PC-9 (cell line): ENCODE data around the gene TMEM132D. TPM values are rescaled to one million over a fixed set of nuclear protein-coding genes. Genes with fewer than 3 reads are reported as not detected.

ENCODE experiments used
- BruUV-seq: library from RNA; stranded (reverse); fragments of 400-500 nt; replicated peaks from 2 replicates; lab custom pipeline; 2021; lab: Mats Ljungman, UMichigan
- CTCF ChIA-PET: fragments of 300-600 bp; sonication (Branson Sonifier 250); formaldehyde crosslinking; loops from one replicate; lab custom pipeline; 2022; ENCODE audit warnings: antibody characterized with exemption; lab: Charles Lee
- POLR2A ChIA-PET: fragments of 300-600 bp; sonication (Branson Sonifier 250); formaldehyde crosslinking; loops from one replicate; lab custom pipeline; 2022; ENCODE audit warnings: antibody characterized with exemption; ENCODE audit not compliant: unreplicated experiment; lab: Charles Lee
- DNase-seq, 2 experiments: peaks; one replicate each; pipeline versions ENCODE4 v3.0.0 to v3.0.0-alpha.2; 2015 to 2022; ENCODE audit warnings: mixed read lengths in 1 of 2
- H2AFZ ChIP-seq: fragments of 200-600 bp; sonication (generic); 2 replicates; pipeline ENCODE4 v1.8.1; 2017; ENCODE audit warnings: antibody characterized with exemption
- H3F3A ChIP-seq: fragments of 200-600 bp; sonication (generic); 2 replicates; pipeline ENCODE4 v1.8.1; 2017; ENCODE audit warnings: antibody characterized with exemption, mild to moderate bottlenecking, low read depth; ENCODE audit not compliant: insufficient read depth
- H3K27ac ChIP-seq: fragments of 200-600 bp; sonication (generic); 2 replicates; pipeline ENCODE4 v1.6.1; 2016; ENCODE audit warnings: mixed run types
- H3K27me3 ChIP-seq: fragments of 200-600 bp; sonication (generic); 2 replicates; pipeline ENCODE4 v1.6.1; 2016; ENCODE audit warnings: low read depth, mixed run types; ENCODE audit not compliant: insufficient read depth
- H3K36me3 ChIP-seq: fragments of 200-600 bp; sonication (generic); 2 replicates; pipeline ENCODE4 v1.6.1; 2016; ENCODE audit warnings: low read depth, mixed run types
- H3K4me1 ChIP-seq: fragments of 200-600 bp; sonication (generic); replicated peaks from 2 replicates; pipeline ENCODE4 v1.6.1; 2016; ENCODE audit warnings: mixed run types; ENCODE audit not compliant: insufficient read depth
- H3K4me2 ChIP-seq: fragments of 200-600 bp; sonication (generic); 2 replicates; pipeline ENCODE4 v1.6.1; 2017; ENCODE audit warnings: mixed run types
- H3K4me3 ChIP-seq: fragments of 200-600 bp; sonication (generic); 2 replicates; pipeline ENCODE4 v1.6.1; 2016; ENCODE audit warnings: mixed run types
- H3K79me2 ChIP-seq: fragments of 200-600 bp; sonication (generic); 2 replicates; pipeline ENCODE4 v1.6.1; 2017; ENCODE audit warnings: low read depth, mixed run types
- H3K9me2 ChIP-seq: fragments of 200-600 bp; sonication (generic); 2 replicates; pipeline ENCODE4 v1.8.1; 2017; ENCODE audit warnings: mild to moderate bottlenecking; ENCODE audit not compliant: insufficient read depth
- H3K9me3 ChIP-seq: fragments of 200-600 bp; sonication (generic); 2 replicates; pipeline ENCODE4 v1.8.1; 2016; ENCODE audit warnings: low read depth; ENCODE audit not compliant: insufficient read depth
- H4K20me1 ChIP-seq: fragments of 200-600 bp; sonication (generic); 2 replicates; pipeline ENCODE4 v1.8.1; 2017; ENCODE audit not compliant: insufficient read depth
- EZH2 ChIP-seq: fragments of 200-600 bp; sonication (generic); IDR thresholded peaks from 2 replicates; pipeline ENCODE4 v1.8.0; 2017; ENCODE audit warnings: antibody characterized with exemption, low read depth
- intact Hi-C: fragments of 100-400 bp; cut with micrococcal nuclease; formaldehyde crosslinking; loops from one replicate; pipeline ENCODE4 v1.10.0; 2022; ENCODE audit not compliant: unreplicated experiment
- total RNA-seq: library from RNA; stranded (reverse); gene quantifications from 2 replicates; pipeline ENCODE4 v1.2.3, GENCODE V29; 2021
- TF ChIP-seq, protein P1 (sequence below): fragments of 200-600 bp; sonication (generic); conservative IDR thresholded peaks from 2 replicates; pipeline ENCODE4 v1.6.1; 2017; ENCODE audit warnings: mixed run types, antibody characterized with exemption, mild to moderate bottlenecking, moderate library complexity

Gene TMEM132D
- total RNA-seq, 1 experiment from 2014 or later: not detected

DNA sequence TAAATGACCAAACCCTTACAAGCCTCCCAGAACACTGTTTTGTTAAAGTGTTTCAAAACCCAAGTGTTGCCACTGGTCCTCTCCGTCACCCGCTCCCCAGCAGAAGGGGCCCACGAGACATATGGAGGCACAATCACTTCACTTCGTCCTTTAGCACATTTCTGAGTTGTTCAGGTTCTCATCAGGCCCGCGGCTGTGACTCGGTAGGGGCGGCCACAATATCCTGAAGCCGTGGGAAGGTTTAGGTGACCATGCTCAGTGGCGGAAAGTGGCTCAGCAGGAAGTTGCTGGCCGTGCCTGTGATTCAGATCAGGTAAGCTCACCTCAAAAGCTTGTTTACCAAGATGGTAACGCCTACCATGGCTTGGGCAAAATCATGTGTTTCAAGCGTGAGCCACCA, 823.0 kb downstream of the TMEM132D start:
- no peaks in the 10 kb centered on the region for H3K4me1 ChIP-seq
- no TSS peak for BruUV-seq
- no peaks in the 10 kb centered on the region for H4K20me1 ChIP-seq
- CTCF ChIA-PET: no interaction called here
- TF ChIP-seq EZH2: no peak
- TF ChIP-seq, protein P1, sequence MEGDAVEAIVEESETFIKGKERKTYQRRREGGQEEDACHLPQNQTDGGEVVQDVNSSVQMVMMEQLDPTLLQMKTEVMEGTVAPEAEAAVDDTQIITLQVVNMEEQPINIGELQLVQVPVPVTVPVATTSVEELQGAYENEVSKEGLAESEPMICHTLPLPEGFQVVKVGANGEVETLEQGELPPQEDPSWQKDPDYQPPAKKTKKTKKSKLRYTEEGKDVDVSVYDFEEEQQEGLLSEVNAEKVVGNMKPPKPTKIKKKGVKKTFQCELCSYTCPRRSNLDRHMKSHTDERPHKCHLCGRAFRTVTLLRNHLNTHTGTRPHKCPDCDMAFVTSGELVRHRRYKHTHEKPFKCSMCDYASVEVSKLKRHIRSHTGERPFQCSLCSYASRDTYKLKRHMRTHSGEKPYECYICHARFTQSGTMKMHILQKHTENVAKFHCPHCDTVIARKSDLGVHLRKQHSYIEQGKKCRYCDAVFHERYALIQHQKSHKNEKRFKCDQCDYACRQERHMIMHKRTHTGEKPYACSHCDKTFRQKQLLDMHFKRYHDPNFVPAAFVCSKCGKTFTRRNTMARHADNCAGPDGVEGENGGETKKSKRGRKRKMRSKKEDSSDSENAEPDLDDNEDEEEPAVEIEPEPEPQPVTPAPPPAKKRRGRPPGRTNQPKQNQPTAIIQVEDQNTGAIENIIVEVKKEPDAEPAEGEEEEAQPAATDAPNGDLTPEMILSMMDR: no peak
- no peaks in the 10 kb centered on the region for H3K79me2 ChIP-seq
- H3K9me3 ChIP-seq: no peaks in the 10 kb centered on the region
- intact Hi-C loops: no loop called here
- POLR2A ChIA-PET: no interaction called here
- no peaks in the 10 kb centered on the region for H3K9me2 ChIP-seq
- H3K27ac ChIP-seq: no peak overlapping the region
- H3F3A ChIP-seq: no peaks in the 10 kb centered on the region
- no peak overlapping the region for H3K4me3 ChIP-seq
- H3K4me2 ChIP-seq: no peak overlapping the region
- DNase-seq: no peak
- H3K36me3 ChIP-seq: no peaks in the 10 kb centered on the region
- peaks cover 64% of the 10 kb centered on the region for H3K27me3 ChIP-seq
- no peak overlapping the region for H2AFZ ChIP-seq

DNA sequence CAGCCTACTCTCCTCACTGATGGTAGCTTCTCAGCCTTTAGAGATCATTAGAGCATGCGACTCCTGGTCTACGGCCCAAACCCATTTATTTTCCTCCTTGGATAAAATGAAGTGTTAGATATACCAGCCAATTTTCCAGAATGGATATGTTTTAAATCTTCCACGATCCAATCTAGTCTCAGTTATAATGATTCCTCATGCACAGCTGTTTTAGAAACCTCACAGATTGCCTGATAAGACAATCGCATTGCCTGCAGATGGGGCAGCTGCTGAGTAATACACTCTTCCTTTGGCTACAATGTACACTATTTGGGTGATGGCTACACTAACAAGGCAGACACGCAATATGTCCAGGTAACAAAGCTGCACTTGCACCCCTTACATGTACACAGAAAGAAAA, 823.4 kb downstream of the TMEM132D start:
- no peak for DNase-seq
- H3K9me2 ChIP-seq: no peaks in the 10 kb centered on the region
- TF ChIP-seq, protein P1: no peak
- TF ChIP-seq EZH2: no peak
- H3K27me3 ChIP-seq: peaks cover 64% of the 10 kb centered on the region
- no peaks in the 10 kb centered on the region for H3K79me2 ChIP-seq
- no peaks in the 10 kb centered on the region for H3K36me3 ChIP-seq
- no peak overlapping the region for H3K4me2 ChIP-seq
- H4K20me1 ChIP-seq: no peaks in the 10 kb centered on the region
- no peak overlapping the region for H2AFZ ChIP-seq
- H3K4me1 ChIP-seq: no peaks in the 10 kb centered on the region
- ChIA-PET POLR2A (no interaction called here), CTCF (no interaction called here)
- H3K27ac ChIP-seq: no peak overlapping the region
- H3K4me3 ChIP-seq: no peak overlapping the region
- H3F3A ChIP-seq: no peaks in the 10 kb centered on the region
- no TSS peak for BruUV-seq
- no peaks in the 10 kb centered on the region for H3K9me3 ChIP-seq
- intact Hi-C loops: no loop called here

DNA sequence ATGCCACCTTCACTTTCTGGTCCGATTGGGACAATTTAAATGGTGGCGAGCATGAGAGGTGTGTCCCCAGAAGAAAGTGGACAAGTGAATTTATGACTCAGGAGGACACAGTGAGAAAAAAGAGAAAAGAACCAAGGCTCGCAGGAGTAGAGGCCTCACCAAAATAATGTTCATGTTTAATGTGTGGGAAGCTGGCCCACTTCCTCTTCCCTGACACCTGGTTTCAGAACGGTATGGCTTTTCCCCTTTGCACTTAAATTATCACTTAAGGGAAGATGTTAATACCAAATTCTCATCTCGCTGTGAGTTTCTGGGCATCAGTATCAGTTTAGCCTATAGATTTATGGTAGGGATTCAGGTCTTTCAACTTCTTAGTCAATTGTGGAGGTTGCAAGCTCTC, 824.1 kb downstream of the TMEM132D start:
- no peaks in the 10 kb centered on the region for H3K9me3 ChIP-seq
- H3F3A ChIP-seq: no peaks in the 10 kb centered on the region
- H4K20me1 ChIP-seq: no peaks in the 10 kb centered on the region
- H3K27me3 ChIP-seq: peaks cover 64% of the 10 kb centered on the region
- no peaks in the 10 kb centered on the region for H3K36me3 ChIP-seq
- no peaks in the 10 kb centered on the region for H3K79me2 ChIP-seq
- no peaks in the 10 kb centered on the region for H3K9me2 ChIP-seq
- POLR2A ChIA-PET: no interaction called here
- H3K27ac ChIP-seq: no peak overlapping the region
- CTCF ChIA-PET: no interaction called here
- no peak overlapping the region for H2AFZ ChIP-seq
- H3K4me3 ChIP-seq: no peak overlapping the region
- no peak overlapping the region for H3K4me2 ChIP-seq
- intact Hi-C loops: no loop called here
- DNase-seq: no peak
- no TSS peak for BruUV-seq
- TF ChIP-seq, protein P1: no peak
- TF ChIP-seq EZH2: no peak
- H3K4me1 ChIP-seq: no peaks in the 10 kb centered on the region
